K562 (cell line): Measurements from ENCODE around the gene ATXN10. TPM values are rescaled to one million over a fixed set of nuclear protein-coding genes. Genes with fewer than 3 reads are reported as not detected.

Experiments used
- ATAC-seq: fragments of 200-7000 bp; cut with Tn5 transposase; 3 replicates; pipeline ENCODE4 v1.9.1; 2020; ENCODE audit warnings: moderate library complexity
- BruUV-seq: library from RNA; stranded (reverse); fragments of 400-500 nt; replicated peaks from 2 replicates; lab custom pipeline; 2021; lab: Mats Ljungman, UMichigan
- CTCF ChIA-PET: fragments of 300-600 bp; formaldehyde crosslinking; extraction: SDS; loops from one replicate; lab custom pipeline; 2021; ENCODE audit warnings: low intra/inter-chr PET ratio; lab: Yijun Ruan, JAX
- POLR2A ChIA-PET: fragments of 300-600, 350-650 bp; sonication (Branson Sonifier 250); formaldehyde crosslinking; extraction: SDS; loops from one replicate; lab custom pipeline; 2021; ENCODE audit warnings: antibody characterized with exemption, inconsistent platforms; lab: Yijun Ruan, JAX
- DNase-seq, 4 experiments: peaks; one replicate each; pipeline versions ENCODE4 v3.0.0 to v3.0.0-alpha.2; 2011 to 2018; ENCODE audit warnings: low spot score in 3 of 4, mixed read lengths in 3 of 4; ENCODE audit errors: extremely low read depth in 1 of 4
- FAIRE-seq: peaks from 2 replicates; lab custom pipeline; 2011; peaks lifted over from hg19 to GRCh38; lab: Jason Lieb, UNC
- H2AFZ ChIP-seq: 2 replicates; pipeline ENCODE4 v1.6.0; 2011; ENCODE audit warnings: low read depth, low read length, control low read depth, inconsistent platforms
- H3K27ac ChIP-seq: fragments of 200-600 bp; 3 replicates; pipeline ENCODE4 v1.8.0; 2011; ENCODE audit warnings: low read depth, mild to moderate bottlenecking, control low read depth, inconsistent platforms, low read length, moderate library complexity, mixed read lengths; ENCODE audit errors: extremely low read depth
- H3K27me3 ChIP-seq, 2 experiments: fragments of 300-600 bp in 1 of 2; 2 replicates in 1 of 2; 3 replicates in 1 of 2; pipeline versions ENCODE4 v1.6.0 to v1.8.0; 2011; ENCODE audit warnings: inconsistent platforms in 2 of 2, low read length in 2 of 2, mild to moderate bottlenecking in 1 of 2, mixed read lengths in 1 of 2, moderate library complexity in 1 of 2; ENCODE audit not compliant: control insufficient read depth in 2 of 2, insufficient read depth in 2 of 2
- H3K36me3 ChIP-seq: fragments of 300-600 bp; 3 replicates; pipeline ENCODE4 v1.8.0; 2011; ENCODE audit warnings: mild to moderate bottlenecking, low read length, inconsistent platforms; ENCODE audit not compliant: control insufficient read depth, insufficient read depth
- H3K4me1 ChIP-seq, 2 experiments: fragments of 200-600 bp in 1 of 2; replicated peaks in 1 of 2; 2 replicates in 1 of 2; 3 replicates in 1 of 2; pipeline versions ENCODE4 v1.5.1 to v1.8.0; 2011; ENCODE audit warnings: inconsistent platforms in 2 of 2, low read length in 2 of 2, mild to moderate bottlenecking in 1 of 2, mixed read lengths in 1 of 2, moderate library complexity in 1 of 2; ENCODE audit not compliant: control insufficient read depth in 2 of 2, insufficient read depth in 2 of 2
- H3K4me2 ChIP-seq: 2 replicates; pipeline ENCODE4 v1.6.1; 2011; ENCODE audit warnings: low read length, control low read depth, inconsistent platforms, mixed read lengths; ENCODE audit not compliant: insufficient read depth
- H3K4me3 ChIP-seq: fragments of 200-600 bp; sonication (generic), shearing (Covaris generic); 2 replicates; pipeline ENCODE4 v1.5.1; 2016; ENCODE audit warnings: control low read depth, inconsistent platforms
- H3K79me2 ChIP-seq: fragments of 200-600 bp; 3 replicates; pipeline ENCODE4 v1.8.0; 2011; ENCODE audit warnings: low read length, inconsistent platforms; ENCODE audit not compliant: control insufficient read depth, insufficient read depth
- H3K9ac ChIP-seq, 2 experiments: 2 replicates each; pipeline versions ENCODE4 v1.6.0 to v1.6.1; 2011; ENCODE audit warnings: low read depth in 2 of 2, low read length in 2 of 2, control low read depth in 1 of 2, inconsistent platforms in 1 of 2, mild to moderate bottlenecking in 1 of 2, mixed read lengths in 1 of 2; ENCODE audit not compliant: insufficient read depth in 1 of 2
- H3K9me1 ChIP-seq: one replicate; pipeline ENCODE4 v1.6.0; 2011; ENCODE audit warnings: inconsistent platforms, mild to moderate bottlenecking, low read length, moderate library complexity; ENCODE audit not compliant: control insufficient read depth, insufficient read depth
- H3K9me3 ChIP-seq: replicated peaks from 2 replicates; pipeline ENCODE4 v1.5.1; 2011; ENCODE audit warnings: low read depth, low read length, inconsistent platforms; ENCODE audit not compliant: control insufficient read depth, insufficient read depth
- H4K20me1 ChIP-seq: replicated peaks from 2 replicates; pipeline ENCODE4 v1.6.1; 2011; ENCODE audit warnings: low read length, inconsistent platforms, mixed read lengths; ENCODE audit not compliant: control insufficient read depth, insufficient read depth
- ARNT ChIP-seq, 2 experiments: fragments of 450-650 bp; IDR thresholded peaks; 2 replicates each; pipeline ENCODE4 v1.6.1; 2016; ENCODE audit warnings: mild to moderate bottlenecking in 1 of 2
- CCNT2 ChIP-seq: IDR thresholded peaks from 2 replicates; pipeline ENCODE4 v1.6.1; 2011; ENCODE audit warnings: borderline replicate concordance, low read depth, mild to moderate bottlenecking, moderate library complexity, mixed read lengths, low read length; ENCODE audit not compliant: insufficient read length; ENCODE audit errors: extremely low read depth
- EHMT2 ChIP-seq: fragments of 450-650 bp; IDR thresholded peaks from 2 replicates; pipeline ENCODE4 v1.6.1; 2018; ENCODE audit warnings: antibody characterized with exemption
- GATAD2B ChIP-seq: fragments of 450-650 bp; IDR thresholded peaks from 2 replicates; pipeline ENCODE4 v1.6.1; 2017; ENCODE audit warnings: mild to moderate bottlenecking, borderline replicate concordance
- LCOR ChIP-seq: sonication (generic); formaldehyde crosslinking; IDR thresholded peaks from 2 replicates; pipeline ENCODE4 v1.8.0; 2022; ENCODE audit warnings: mild to moderate bottlenecking, missing genetic modification reagents
- MAFG ChIP-seq: fragments of 450-650 bp; conservative IDR thresholded peaks from 2 replicates; pipeline ENCODE4 v1.6.1; 2016; ENCODE audit warnings: missing genetic modification characterization, missing compliant biosample characterization
- NONO ChIP-seq, 2 experiments: fragments of 200-400 bp in 1 of 2; fragments of 450-650 bp in 1 of 2; formaldehyde crosslinking in 1 of 2; IDR thresholded peaks; 2 replicates each; pipeline ENCODE4 v1.6.1; 2017; ENCODE audit warnings: low read depth in 2 of 2, mild to moderate bottlenecking in 2 of 2, moderate library complexity in 2 of 2, low read length in 1 of 2
- NUFIP1 ChIP-seq: fragments of 450-650 bp; IDR thresholded peaks from 2 replicates; pipeline ENCODE4 v1.6.1; 2018; ENCODE audit not compliant: partially characterized antibody
- SETDB1 ChIP-seq: IDR thresholded peaks from one replicate; pipeline ENCODE4 v1.6.1; 2012; ENCODE audit warnings: low read length, control low read depth, inconsistent platforms
- SMC3 ChIP-seq: conservative IDR thresholded peaks from 2 replicates; pipeline ENCODE4 v1.6.1; 2011; ENCODE audit warnings: low read depth, low read length, improper control_type of control experiment; ENCODE audit not compliant: insufficient read depth
- TAF15 ChIP-seq: fragments of 200-400 bp; formaldehyde crosslinking; IDR thresholded peaks from 2 replicates; pipeline ENCODE4 v1.6.1; 2017; ENCODE audit warnings: mild to moderate bottlenecking, low read depth, low read length, moderate library complexity
- TEAD1 ChIP-seq, 2 experiments: fragments of 450-650 bp in 1 of 2; sonication (generic) in 1 of 2; formaldehyde crosslinking; IDR thresholded peaks; 2 replicates each; pipeline versions ENCODE4 v1.4.0 to v1.8.0; 2020 to 2022; ENCODE audit warnings: mild to moderate bottlenecking in 2 of 2, missing genetic modification reagents in 1 of 2
- TEAD4 ChIP-seq, 2 experiments: sonication (generic) in 1 of 2; formaldehyde crosslinking in 1 of 2; IDR thresholded peaks; 2 replicates each; pipeline versions ENCODE4 v1.6.1 to v1.8.0; 2012 to 2022; ENCODE audit warnings: borderline replicate concordance in 1 of 2, inconsistent platforms in 1 of 2, low read length in 1 of 2, mild to moderate bottlenecking in 1 of 2, missing genetic modification reagents in 1 of 2
- U2AF1 ChIP-seq: fragments of 200-400 bp; formaldehyde crosslinking; optimal IDR thresholded peaks from 2 replicates; pipeline ENCODE3; 2017; ENCODE audit warnings: mild to moderate bottlenecking, low read depth, low read length, moderate library complexity
- WHSC1 ChIP-seq: IDR thresholded peaks from one replicate; pipeline ENCODE4 v1.6.1; 2012; ENCODE audit warnings: low read length, control low read depth, inconsistent platforms
- ZNF586 ChIP-seq: fragments of 450-650 bp; formaldehyde crosslinking; conservative IDR thresholded peaks from 2 replicates; pipeline ENCODE4 v1.4.0; 2020; ENCODE audit warnings: mild to moderate bottlenecking, moderate library complexity
- ZNF785 ChIP-seq: fragments of 250-450 bp; sonication (Bioruptor Pico); IDR thresholded peaks from 2 replicates; pipeline ENCODE4 v1.4.0; 2020; ENCODE audit warnings: mild to moderate bottlenecking
- WGBS: fragments of 100-300 bp; shearing (Covaris generic); methylation state at CpG from one replicate; pipeline ENCODE4 v1.1.6; 2016; ENCODE audit warnings: low coverage, mixed read lengths; ENCODE audit not compliant: insufficient coverage; ENCODE audit errors: missing lambda C conversion rate; 5-methylcytosine and 5-hydroxymethylcytosine counted together
- in situ Hi-C: fragments of 300-500 bp; cut with MboI; formaldehyde crosslinking; loops from 4 replicates; pipeline ENCODE4 v1.15.0; 2018; ENCODE audit warnings: inconsistent platforms, mixed read lengths
- intact Hi-C: fragments of 100-400 bp; cut with micrococcal nuclease; formaldehyde crosslinking; loops from 2 replicates; pipeline ENCODE4 v1.14.2; 2022
- polyA plus RNA-seq, 8 experiments: library from polyadenylated mRNA; depleted of rRNA in 4 of 8; stranded (reverse) in 5 of 8; unstranded in 3 of 8; fragments of >200 nt; fragmentation: Nextera tagmentation in 2 of 8; fragmentation: Illumina TruSeq in 1 of 8; extraction: Ambion mirVana in 2 of 8; extraction: Trizol in 1 of 8; gene quantifications; 2 replicates each; pipeline versions ENCODE4 v1.2.1 to v1.2.3, GENCODE V29; 2011 to 2014; ENCODE audit warnings: inconsistent platforms in 1 of 8, missing spikeins in 1 of 8
- total RNA-seq, 7 experiments: library from RNA; depleted of rRNA in 6 of 7; stranded (reverse); fragments of >200 nt in 6 of 7; fragmentation: Illumina TruSeq in 2 of 7; extraction: Trizol in 2 of 7; gene quantifications; 2 replicates each; pipeline versions ENCODE4 v1.2.1 to v1.2.3, GENCODE V29; 2011 to 2021; ENCODE audit warnings: low replicate concordance in 1 of 7
- TF ChIP-seq, protein P1 (sequence below): IDR thresholded peaks from 2 replicates; pipeline ENCODE4 v1.6.1; 2012; ENCODE audit warnings: low read depth, low read length, improper control_type of control experiment, borderline replicate concordance
- TF ChIP-seq, protein P2 (sequence below), 2 experiments: IDR thresholded peaks in 1 of 2; conservative IDR thresholded peaks in 1 of 2; 2 replicates each; pipeline ENCODE4 v1.6.1; 2016; ENCODE audit warnings: low read depth in 2 of 2, mild to moderate bottlenecking in 1 of 2, missing compliant biosample characterization in 1 of 2, missing genetic modification characterization in 1 of 2, moderate library complexity in 1 of 2

ATXN10 gene
- total and polyA plus RNA-seq, 9 of the 15 experiments (the other 6 are each of a cell fraction or from before 2014, with no cell fraction given): 11.5 to 190 (median 33.6) TPM

DNA sequence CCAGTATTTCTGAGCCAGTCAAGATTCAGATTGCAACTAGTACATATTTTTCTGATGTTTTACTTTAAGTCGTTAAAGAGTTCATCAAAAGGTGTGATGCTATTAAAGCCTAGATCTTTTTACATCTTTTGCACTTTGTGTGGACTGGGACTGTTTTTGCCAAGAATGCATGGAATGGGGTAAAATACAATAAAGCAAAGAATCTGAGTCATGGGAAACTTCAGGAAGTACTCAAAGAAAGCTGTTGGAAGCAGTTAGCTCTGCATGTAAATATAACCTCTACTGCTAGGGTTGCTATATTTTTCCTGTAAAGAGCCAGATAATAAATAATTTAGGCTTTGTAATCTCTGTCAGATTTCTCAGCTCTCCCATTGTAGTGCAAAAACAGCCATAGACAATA is 20.9 kb downstream of the ATXN10 start:
- peaks cover 10% of the 10 kb centered on the region for H4K20me1 ChIP-seq
- CTCF ChIA-PET: no interaction called here

More for the DNA sequence above, 20.9 kb downstream of the ATXN10 start:
- Histone ChIP-seq H3K79me2 (peaks cover 3% of the 10 kb centered on the region; the same call in 2 of the 3 replicates), H3K4me2 (no peak overlapping the region), H3K9me3 (no peaks in the 10 kb centered on the region), H3K4me3 (no peak overlapping the region), H2AFZ (no peak overlapping the region), H3K9me1 (no peaks in the 10 kb centered on the region), H3K36me3 (peaks cover 26% of the 10 kb centered on the region; the same call in 2 of the 3 replicates), H3K9ac (no peak overlapping the region), H3K27me3 (no peaks in the 10 kb centered on the region), H3K27ac (no peak overlapping the region), H3K4me1 (peaks cover 0 to 11% of the 10 kb centered on the region in 2 experiments; a peak in 2 of 5 replicates)
- no TSS peak for BruUV-seq
- in situ Hi-C loops (no loop called here), intact Hi-C loops (no loop called here)
- POLR2A ChIA-PET: no interaction called here
- FAIRE-seq: no peak
- TF ChIP-seq EHMT2: no peak
- no peak for TF ChIP-seq ZNF785
- TF ChIP-seq NUFIP1: no peak
- no peak for TF ChIP-seq LCOR (CRISPR knock-in tag)
- no peak for TF ChIP-seq GATAD2B
- TF ChIP-seq CCNT2: no peak
- TF ChIP-seq SMC3: no peak
- no peak for TF ChIP-seq ARNT (IDR thresholded peaks at IDR 0.05)
- TF ChIP-seq NONO (IDR thresholded peaks at IDR 0.05; ENCODE audit: low read depth in 2 of 2, low read length in 1 of 2): no peak
- TF ChIP-seq SETDB1: no peak
- TF ChIP-seq TAF15: no peak
- no peak for TF ChIP-seq WHSC1
- TF ChIP-seq, protein P1, sequence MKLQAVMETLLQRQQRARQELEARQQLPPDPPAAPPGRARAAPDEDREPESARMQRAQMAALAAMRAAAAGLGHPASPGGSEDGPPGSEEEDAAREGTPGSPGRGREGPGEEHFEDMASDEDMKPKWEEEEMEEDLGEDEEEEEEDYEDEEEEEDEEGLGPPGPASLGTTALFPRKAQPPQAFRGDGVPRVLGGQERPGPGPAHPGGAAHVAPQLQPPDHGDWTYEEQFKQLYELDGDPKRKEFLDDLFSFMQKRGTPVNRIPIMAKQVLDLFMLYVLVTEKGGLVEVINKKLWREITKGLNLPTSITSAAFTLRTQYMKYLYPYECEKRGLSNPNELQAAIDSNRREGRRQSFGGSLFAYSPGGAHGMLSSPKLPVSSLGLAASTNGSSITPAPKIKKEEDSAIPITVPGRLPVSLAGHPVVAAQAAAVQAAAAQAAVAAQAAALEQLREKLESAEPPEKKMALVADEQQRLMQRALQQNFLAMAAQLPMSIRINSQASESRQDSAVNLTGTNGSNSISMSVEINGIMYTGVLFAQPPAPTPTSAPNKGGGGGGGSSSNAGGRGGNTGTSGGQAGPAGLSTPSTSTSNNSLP: no peak
- TF ChIP-seq ZNF586 (CRISPR knock-in tag): no peak
- no peak for TF ChIP-seq TEAD1 (CRISPR knock-in tag; IDR thresholded peaks at IDR 0.05)
- TF ChIP-seq U2AF1: no peak
- TF ChIP-seq, protein P2, sequence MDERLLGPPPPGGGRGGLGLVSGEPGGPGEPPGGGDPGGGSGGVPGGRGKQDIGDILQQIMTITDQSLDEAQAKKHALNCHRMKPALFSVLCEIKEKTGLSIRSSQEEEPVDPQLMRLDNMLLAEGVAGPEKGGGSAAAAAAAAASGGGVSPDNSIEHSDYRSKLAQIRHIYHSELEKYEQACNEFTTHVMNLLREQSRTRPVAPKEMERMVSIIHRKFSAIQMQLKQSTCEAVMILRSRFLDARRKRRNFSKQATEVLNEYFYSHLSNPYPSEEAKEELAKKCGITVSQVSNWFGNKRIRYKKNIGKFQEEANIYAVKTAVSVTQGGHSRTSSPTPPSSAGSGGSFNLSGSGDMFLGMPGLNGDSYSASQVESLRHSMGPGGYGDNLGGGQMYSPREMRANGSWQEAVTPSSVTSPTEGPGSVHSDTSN (CRISPR knock-in tag; IDR thresholded peaks at IDR 0.05; ENCODE audit: low read depth): no peak
- TF ChIP-seq, protein P2 (tag; conservative IDR thresholded peaks at IDR 0.05; ENCODE audit: low read depth): no peak
- TF ChIP-seq MAFG (tag): no peak
- no peak for TF ChIP-seq TEAD4 (IDR thresholded peaks at IDR 0.05; ENCODE audit: low read length)
- no peak for TF ChIP-seq TEAD4 (CRISPR knock-in tag; IDR thresholded peaks at IDR 0.05; ENCODE audit: borderline replicate concordance)
- no peak for DNase-seq
- WGBS: 40% methylated on average over 1 of the region's 1 CpG
- ATAC-seq: no peak
